ENCODE results near the gene HCN4.

DNA sequence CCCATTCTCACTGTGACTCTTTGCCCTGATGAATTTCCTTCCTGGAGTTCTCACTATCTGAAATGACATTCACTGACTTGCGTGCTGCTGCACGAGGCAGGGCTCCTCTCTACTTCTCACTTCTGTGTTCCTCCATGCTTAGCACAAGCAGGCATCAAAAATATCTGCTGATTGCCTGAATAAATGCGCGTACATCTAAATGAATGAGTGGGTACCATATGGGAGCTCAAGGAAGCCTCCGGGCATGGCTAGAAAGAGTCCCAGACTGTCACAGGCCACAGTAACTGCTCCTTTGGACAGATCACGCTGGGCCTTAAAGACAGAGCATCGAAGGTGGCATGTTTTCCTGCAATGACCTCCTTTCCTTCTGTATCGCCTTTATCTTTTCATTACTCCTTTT is 31.6 kb downstream of the HCN4 start:
- TF ChIP-seq, protein P1, sequence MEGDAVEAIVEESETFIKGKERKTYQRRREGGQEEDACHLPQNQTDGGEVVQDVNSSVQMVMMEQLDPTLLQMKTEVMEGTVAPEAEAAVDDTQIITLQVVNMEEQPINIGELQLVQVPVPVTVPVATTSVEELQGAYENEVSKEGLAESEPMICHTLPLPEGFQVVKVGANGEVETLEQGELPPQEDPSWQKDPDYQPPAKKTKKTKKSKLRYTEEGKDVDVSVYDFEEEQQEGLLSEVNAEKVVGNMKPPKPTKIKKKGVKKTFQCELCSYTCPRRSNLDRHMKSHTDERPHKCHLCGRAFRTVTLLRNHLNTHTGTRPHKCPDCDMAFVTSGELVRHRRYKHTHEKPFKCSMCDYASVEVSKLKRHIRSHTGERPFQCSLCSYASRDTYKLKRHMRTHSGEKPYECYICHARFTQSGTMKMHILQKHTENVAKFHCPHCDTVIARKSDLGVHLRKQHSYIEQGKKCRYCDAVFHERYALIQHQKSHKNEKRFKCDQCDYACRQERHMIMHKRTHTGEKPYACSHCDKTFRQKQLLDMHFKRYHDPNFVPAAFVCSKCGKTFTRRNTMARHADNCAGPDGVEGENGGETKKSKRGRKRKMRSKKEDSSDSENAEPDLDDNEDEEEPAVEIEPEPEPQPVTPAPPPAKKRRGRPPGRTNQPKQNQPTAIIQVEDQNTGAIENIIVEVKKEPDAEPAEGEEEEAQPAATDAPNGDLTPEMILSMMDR (IDR thresholded peaks at IDR 0.05; ENCODE audit: low read depth, low read length), result no peak
- no peak for TF ChIP-seq EZH2phosphoT487 (IDR thresholded peaks at IDR 0.05; ENCODE audit: low read depth)

All from OCI-LY3 (cell line).